Retina (tissue), 1 donor: ENCODE measurements around the gene SHLD2.
"Not testable (repeated sequence)": the region's sequence is repeated elsewhere in the genome, so short reads cannot be mapped to it uniquely, and the experiment has no call there.

Experiments used
- DNase-seq: peaks from one replicate; pipeline ENCODE4 v3.0.0-alpha.2; 2016

The SHLD2 gene

DNA sequence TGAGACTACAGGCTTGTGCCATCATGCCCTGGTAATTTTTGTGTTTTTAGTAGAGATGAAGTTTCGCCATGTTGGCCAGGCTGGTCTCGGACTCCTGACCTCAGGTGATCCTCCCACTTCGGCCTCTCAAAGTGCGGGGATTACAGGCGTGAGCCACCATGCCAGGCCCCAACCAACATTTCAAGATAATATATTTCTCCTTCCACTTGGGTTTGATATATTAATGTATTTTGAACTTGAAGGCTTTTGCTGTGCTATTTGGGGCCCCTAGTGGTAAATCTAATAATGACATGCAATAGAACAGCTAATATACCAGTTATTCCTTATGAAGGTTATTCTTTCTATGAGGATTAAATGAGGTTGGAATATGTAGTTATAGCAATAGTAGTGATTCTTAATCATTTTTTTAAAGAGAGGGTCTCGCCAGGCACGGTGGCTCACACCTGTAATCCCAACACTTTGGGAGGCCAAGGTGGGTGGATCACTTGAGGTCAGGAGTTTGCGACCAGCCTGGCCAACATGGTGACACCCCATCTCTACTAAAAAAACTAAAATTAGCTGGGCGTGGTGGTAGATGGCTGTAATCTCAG, 54.1 kb downstream of the SHLD2 start:
- DNase-seq = not testable (repeated sequence)

DNA sequence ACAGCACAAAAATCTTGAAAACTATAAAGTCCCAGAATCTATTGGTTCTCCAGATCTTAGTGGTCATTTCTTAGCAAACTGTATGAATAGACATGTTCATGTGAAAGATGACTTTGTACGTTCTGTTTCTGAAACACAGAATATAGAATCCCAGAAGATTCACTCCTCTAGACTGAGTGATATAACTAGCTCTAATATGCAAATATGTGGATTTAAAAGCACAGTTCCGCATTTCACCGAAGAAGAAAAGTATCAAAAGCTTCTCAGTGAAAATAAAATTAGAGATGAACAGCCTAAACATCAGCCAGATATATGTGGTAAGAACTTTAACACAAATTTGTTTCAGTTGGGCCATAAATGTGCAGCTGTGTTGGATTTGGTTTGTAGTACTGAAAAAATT, 56.5 kb downstream of the SHLD2 start:
- DNase-seq = not testable (repeated sequence)

DNA sequence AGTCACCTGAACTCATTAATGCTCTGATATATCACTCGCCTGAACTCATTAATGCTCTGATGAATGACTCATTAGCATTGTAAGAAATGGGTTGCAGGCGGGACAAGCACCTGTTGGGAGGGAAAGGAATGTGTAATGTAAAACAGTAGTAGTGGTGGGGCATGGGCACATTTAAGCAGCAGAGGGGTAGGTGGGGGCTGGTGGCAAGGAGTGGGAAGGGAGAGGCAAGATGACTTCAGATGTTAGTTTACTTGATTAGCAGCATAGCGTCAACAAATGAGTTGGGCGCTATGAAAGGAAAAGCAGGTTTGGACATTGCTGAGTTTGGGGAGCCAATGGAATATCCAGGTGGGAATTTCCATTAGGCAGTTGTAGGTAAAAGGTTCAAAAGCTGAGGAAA, 61.8 kb downstream of the SHLD2 start:
- DNase-seq = not testable (repeated sequence)

DNA sequence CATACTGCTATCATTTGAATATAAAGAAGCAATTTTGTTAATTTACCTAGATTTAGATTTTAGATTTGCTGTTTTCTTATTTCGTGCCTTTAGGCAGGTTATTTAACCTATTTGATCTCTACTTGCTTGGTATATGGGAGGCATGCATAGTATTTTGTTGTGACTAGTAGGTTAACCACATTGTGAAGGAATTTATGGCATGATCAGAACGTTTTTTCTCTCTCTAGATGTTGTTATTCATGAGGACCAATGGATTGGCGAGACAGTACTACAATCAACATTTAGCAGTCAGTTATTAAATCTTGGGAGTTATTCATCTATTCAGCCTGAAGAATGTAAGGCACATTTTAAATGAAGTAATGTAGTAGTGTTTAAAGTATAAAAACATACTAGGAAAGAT, 62.8 kb downstream of the SHLD2 start:
- DNase-seq = not testable (repeated sequence)

DNA sequence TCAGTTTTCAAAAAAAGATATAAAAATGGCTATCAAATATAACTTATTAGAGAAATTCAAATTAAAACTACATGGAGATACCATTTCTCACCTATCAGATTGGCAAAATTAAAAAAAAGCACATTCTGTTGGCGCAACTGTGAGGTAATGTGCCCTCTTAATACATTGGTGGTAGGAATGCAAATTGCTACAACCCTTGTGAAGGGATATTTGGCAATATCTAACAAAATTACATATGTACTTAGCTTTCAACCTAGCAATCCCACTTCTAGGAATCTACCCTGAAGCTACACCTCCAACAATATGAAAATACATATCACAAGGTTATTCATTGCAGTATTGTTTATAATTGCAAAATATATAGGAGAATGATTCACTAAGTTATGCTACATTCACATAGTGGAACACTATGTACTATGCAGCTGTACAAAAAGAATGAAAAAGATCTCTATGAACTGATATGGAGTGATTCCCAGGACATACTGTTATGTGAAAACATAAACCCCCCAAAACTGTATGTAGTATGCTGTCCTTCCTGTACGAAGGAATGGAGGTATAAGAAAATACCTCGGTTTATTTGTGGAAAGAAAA, 67.8 kb downstream of the SHLD2 start:
- not testable (repeated sequence) for DNase-seq

DNA sequence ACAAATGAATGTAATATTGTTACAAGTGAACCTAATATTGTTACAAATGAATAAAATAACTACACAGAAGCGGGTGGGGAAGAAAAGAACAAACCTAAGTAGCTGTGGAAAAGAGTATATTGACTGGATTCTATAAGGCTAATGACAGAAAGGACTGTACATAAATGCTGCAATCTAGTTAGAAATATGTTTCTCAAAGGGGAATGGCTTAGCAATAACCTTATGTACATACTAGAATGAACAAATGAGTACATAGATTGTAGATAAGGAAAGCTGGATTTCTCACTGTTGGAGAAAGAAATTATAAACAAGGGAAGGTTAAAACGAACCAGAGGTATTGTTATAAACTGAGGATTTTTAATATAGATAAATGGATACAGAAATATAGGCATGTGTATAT, 68.4 kb downstream of the SHLD2 start:
- DNase-seq = not testable (repeated sequence)

DNA sequence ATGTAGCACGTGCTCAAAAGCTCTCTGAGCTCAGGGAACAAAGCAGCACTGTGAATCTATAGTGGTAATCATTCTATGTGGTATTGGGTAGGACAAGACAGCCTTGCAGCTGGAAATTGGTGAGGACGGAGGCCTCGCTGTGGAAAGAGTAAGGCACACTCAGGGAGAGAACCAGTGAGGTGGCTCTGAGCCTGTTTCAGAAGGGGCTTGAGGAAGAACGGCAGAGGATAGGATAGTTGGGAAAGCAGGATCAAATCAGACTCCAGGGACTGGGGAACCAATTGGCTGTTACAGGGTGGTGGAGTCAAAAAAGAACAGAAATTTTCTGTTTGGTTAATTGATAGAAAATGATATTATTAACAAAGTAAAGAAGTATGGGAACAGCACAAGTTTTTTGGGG, 74.9 kb downstream of the SHLD2 start:
- not testable (repeated sequence) for DNase-seq

DNA sequence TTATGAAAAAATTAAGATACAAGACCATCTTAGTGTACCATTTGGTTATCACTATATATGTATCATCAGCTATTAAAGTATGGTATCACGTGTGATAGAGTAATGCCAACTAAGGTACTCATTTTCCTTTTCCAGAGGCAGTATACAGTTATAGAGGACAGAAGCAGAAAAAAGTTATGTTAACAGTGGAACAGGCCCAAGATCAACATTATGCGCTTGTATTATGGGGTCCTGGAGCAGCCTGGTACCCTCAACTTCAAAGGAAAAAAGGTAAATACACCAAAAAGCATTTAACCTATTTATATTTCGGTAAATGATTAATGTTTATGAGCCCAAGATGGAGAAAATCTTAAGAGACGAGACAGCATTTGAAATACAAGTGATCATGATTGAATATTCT, 75.7 kb downstream of the SHLD2 start:
- not testable (repeated sequence) for DNase-seq

DNA sequence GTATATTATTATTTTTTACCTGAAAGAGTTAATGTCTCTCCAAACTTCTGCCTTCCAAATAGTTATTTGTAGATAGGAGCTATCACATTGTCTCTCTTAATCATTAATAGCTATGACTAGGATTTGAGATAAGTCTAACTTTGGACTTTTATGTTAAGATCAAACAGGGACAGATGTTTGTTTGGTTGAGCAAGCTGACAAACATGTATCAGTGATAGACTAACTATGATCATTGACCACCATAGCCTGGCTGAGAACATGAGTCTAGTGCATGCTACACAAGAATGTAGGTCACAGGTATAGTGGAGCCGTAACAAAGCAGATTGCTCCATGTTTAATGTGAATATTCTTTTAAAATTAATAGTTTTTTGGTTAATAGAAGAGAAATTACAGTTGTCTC, 76.7 kb downstream of the SHLD2 start:
- DNase-seq = not testable (repeated sequence)

DNA sequence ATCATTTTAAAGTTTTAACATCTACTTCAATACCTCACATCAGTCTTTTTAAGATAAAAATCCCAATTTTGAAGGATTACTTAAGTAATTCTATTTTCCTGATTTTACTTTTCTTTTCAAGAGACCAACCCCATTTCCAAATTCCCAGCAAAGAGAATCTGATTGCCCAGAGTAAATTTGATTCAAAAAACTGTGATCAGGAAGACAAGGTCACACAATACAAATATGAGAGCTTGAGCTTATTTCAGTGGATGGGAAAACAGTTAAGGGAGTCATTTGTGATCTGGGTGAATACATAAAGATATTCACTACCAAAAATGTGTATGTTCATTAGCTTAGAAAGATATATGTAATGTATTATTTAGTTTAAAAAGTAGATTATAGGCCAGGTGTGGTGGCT, 77.2 kb downstream of the SHLD2 start:
- not testable (repeated sequence) for DNase-seq

DNA sequence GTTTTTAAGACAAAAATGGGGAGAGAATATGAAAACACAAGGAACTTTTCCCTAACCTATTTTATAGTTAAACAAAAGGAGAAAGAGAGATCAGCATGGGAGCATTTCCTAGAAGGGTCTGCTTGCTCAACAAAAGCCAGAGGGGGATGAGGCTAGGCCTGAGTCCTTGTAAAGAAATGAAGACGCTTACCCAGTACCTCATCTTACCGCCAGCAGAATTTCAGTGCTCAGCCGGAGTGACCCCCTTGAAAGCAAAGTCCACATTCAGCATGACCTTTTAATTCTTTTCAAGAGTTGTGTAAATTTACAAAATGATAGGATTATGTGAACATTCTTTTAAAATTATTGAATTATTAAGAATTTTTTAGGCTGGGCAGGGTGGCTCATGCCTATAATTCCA, 82.6 kb downstream of the SHLD2 start:
- not testable (repeated sequence) for DNase-seq

DNA sequence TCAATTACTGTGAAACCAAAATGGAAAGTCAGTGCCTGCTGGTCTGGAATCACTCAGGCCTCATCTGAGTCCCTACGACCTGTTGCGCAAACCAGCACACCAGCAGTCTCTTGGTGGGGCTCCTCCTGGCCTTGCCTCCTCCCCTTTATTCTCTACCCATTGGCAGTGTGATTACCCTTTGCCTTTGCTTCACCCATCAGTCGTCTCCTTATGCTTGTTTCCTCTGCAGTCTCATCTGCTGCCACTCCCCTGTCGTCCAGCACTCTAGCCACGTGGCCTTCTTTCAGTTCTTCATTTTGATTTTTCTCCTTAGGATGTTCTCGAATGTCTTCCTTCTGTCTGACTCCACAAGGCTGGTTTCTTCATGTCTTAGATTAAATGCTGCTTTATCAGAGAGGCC, 89.4 kb downstream of the SHLD2 start:
- not testable (repeated sequence) for DNase-seq

DNA sequence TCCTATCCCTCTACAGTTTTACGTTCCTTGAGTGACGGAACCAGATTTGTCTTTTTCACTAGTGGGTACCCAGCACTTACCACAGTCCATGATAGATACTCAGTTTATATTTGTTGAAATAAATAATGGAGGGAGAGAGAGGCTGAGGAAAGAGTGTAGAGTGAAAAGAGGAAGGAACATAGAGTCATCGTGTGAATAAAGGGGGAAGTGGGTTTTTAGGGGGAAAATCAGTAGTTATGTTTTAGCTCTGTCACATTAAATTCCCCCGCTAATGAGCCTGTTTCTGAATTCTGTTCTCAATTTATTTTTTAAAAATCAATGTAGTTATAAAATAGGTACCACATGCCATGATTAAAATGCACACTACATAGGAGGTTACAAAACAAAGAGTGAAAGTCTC, 91.0 kb downstream of the SHLD2 start:
- DNase-seq = not testable (repeated sequence)

DNA sequence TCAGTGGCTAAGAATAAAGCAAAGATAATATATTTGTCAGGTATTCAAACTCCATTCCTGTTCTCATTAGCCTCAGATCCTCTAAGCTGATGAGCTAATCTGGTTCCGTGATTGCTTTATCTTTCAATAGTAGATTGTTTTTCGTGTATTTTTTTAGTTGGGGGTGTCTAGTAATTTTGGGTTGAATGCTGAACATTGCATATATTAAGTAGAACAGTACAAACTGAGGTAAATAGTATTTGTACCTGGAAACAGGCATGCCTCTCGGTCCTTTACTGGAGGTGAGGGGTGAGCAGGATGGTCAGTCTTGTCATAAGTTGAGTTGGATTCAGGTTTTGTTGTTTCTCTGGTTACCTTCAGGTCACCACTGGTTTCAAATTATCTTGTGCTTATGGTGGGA, 92.6 kb downstream of the SHLD2 start:
- not testable (repeated sequence) for DNase-seq

DNA sequence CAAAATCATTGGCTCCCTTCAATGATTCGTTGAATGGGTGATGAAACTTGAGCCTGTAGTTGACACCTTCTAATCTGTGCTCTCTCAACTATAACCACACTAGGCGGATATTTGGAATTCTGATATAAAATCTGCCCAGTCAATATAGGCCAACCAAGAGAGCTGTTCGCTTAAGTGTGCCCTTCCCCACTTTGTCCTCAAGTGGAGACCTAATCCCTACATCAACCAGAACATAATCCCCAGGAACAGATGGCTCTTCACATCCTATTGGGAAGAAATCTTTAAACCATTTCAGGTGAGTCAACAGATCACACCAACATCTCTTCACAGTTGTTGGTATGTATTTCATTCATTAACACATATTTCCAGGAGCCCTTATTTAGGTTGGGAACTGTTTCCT, 96.8 kb downstream of the SHLD2 start:
- DNase-seq = not testable (repeated sequence)

DNA sequence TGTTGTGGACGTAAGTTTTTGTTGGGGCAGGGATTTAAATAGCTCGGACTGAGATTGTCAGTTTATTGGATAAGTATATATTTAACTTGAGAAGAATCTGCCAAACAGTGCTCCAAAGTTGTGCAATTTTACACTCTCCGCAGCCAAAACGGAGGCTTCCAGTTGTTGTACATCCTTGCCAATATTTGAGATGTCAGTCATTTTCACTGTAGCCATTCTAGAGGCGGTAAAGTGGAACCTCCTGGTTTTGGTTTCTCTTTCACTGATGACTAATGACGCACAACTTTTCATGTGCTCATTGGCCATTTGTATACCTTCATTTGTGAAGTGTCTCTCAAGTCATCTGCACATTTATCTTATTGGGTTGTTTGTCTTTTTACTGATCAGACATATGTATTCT, 105.9 kb downstream of the SHLD2 start:
- not testable (repeated sequence) for DNase-seq

DNA sequence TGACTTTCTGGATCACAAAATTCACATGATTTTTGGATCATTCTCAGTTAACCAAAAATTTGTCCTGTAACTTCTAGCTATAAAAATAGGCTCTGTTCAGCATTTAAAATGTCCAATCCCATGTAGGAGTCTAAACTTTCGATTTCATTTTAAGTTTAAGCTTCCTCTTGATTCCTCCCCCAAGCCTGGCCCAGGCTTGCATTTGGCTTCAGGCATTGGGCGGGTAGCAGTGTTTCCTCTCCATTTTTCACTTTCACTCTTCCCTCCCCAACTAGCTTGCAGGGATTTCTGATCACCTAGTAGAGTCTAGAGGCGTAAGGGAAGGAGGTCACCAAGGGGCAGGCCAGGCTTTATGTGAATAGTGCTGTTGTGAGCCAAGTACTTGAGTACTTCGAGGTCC, 109.8 kb downstream of the SHLD2 start:
- not testable (repeated sequence) for DNase-seq

DNA sequence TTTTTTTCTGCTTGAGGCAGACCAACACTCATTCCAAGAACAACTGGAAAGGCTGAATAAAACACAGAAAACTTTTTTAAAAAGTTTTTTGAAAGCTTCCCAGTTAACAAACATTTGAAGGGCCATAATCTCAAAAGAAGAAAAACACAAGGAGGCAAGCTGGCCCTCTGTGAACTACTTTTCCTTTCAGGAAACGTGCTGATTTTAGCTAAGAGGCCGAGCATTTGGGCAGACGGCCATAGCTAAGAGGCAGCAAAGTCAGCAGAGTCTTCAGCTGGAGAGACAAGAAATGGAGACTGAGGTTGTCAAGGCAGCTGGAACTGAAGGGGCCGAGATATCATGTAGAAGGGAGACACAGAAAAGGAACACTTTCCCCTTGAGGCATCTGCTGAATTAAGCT, 111.9 kb downstream of the SHLD2 start:
- not testable (repeated sequence) for DNase-seq

DNA sequence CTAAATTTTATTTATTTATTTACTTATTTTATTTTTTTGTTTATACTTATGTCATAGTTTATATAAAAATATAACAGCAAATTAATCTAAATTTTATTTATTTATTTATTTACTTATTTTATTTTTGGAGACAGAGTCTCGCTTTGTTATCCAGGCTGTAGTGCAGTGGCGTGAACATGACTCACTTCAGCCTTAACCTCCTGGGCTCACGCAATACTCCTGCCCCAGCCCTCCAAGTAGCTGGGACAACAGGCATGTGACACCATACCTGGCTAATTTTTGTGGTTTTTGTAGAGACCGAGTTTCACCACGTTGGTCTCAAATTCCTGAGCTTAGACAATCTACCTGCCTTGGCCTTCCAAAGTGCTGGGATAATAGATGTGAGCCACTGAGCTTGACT, 115.3 kb downstream of the SHLD2 start:
- not testable (repeated sequence) for DNase-seq

DNA sequence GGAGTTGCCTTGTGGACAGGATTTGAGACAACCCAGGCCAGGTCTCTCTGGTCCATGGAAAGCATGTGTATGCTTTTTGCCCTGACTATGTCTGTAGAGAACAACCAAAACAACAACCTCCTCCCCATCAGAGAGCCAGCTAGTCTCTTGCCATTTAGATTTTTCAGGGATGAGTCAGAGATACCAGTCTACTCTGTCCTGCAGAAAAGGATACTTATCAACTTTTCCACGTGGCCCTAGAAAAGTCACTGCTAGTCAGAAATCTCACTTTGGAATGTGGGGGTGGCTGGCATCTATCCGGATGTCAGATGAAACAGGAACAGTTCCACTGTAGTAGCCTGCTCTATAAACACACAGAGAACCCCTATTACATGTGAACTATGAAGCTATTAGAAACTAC, 116.8 kb downstream of the SHLD2 start:
- not testable (repeated sequence) for DNase-seq

DNA sequence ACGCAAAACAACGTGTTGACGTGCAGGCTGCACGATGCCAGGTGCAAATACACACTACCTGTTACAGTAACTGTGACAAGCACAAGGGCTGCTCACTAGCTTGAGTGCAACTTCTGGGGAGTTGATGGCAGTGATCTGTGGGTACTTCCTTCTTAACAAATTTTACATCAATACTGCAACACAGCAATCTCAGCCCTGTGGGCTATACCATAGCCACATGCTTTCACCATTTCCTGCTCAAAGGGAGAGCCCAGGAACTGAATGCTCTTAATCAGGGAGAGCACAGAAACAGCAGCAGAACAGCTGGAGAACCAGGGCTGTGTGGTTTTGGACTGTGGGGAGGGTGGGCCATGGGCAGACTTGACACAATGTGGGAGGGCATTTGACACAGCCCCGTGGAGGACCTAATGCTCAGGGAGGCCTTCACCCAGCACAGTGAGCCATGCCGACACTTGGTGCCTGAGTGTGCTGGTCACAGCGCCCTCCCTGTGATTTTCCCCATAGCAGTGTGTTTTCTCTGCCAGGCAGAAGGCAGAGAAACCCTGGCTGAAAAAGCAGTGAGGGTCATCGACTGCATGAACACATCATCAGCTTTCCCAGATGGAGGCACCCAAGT, 118.3 kb downstream of the SHLD2 start:
- DNase-seq = not testable (repeated sequence)

DNA sequence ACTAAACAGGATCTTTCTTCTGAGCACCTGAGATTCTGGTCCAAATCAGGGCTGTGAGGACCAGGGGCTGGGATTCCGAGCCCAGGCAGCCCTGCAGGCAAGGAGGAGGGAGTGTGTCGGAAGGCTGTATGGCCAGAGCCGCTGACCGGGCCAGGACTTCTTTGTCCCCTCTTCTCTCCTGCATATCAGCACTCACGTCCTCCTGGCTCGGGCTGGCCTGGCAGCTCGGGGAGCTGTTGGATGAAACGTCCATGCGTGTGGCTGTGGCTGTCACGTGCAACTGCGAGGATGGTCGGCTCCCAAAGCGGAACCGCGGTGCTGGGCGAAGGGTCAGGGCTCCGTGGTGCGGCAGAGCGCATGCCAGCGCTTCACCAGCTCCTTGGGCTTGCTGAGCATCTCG, 118.8 kb downstream of the SHLD2 start:
- DNase-seq = not testable (repeated sequence)

DNA sequence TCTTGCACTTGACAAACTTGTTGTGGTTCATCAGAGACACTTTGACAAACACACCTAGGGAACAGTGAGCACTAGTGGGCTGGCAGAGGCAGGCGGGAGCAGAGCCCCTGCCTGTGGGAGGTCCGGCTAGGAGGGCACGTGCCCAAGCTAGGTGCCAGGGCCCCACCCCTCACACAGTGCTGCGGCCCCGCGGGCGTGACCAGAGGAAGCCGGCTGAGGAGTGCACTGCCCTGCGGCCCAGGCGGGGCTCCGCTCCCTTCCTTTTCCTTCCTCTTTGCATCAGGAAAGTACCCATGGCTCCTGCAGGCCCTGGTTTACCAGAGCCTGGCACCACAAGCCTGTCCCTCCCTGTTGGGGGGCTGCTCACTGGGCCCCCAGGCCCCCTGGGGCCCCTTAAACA, 121.1 kb downstream of the SHLD2 start:
- DNase-seq = not testable (repeated sequence)

DNA sequence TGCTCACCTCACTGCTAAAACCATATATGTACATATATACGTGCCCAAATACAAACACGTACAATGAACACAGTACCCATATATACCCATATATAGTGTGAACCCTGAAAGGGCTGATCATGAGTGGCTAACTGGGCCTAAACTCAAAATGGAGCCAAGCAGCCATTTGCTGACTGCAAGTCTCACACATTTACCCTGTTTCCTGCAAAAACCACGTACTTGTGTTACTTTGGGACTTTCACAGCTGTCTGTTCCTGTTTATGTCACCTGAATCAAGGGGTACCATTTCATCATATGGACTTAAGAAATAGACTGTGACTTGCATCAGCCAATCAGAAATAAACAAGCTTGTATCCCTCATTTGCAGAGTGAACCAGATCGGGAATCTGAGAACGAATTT, 124.4 kb downstream of the SHLD2 start:
- not testable (repeated sequence) for DNase-seq
